NCI-H2081 treated with DMSO at 0.1 percent for 48 hours (cell line): ENCODE measurements around the gene ONECUT3.

ENCODE experiments used
- DNase-seq: peaks from one replicate; lab custom pipeline; 2025; lab: John Stamatoyannopoulos, UW

ONECUT3 gene

DNA sequence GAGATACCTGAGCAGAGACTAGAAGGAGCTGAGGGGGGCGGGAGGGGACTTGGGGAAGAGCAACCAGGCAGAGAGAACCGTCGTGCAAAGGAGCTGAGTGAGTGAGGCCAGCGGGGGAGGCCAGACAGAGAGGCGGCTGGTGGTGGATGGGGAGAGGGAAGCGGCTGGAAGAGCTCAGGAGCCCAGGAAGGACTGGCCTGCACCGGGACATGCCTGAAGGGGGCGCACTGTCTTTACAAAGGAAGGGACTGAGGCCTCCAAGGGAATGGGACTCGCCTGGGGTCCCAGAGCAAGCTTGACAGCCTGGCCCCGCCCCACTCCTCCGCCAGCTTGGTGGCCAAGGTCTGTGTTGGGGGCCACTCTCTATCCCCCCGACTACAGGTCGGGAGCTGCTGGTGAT is 14.9 kb downstream of the ONECUT3 start:
- DNase-seq = no peak

DNA sequence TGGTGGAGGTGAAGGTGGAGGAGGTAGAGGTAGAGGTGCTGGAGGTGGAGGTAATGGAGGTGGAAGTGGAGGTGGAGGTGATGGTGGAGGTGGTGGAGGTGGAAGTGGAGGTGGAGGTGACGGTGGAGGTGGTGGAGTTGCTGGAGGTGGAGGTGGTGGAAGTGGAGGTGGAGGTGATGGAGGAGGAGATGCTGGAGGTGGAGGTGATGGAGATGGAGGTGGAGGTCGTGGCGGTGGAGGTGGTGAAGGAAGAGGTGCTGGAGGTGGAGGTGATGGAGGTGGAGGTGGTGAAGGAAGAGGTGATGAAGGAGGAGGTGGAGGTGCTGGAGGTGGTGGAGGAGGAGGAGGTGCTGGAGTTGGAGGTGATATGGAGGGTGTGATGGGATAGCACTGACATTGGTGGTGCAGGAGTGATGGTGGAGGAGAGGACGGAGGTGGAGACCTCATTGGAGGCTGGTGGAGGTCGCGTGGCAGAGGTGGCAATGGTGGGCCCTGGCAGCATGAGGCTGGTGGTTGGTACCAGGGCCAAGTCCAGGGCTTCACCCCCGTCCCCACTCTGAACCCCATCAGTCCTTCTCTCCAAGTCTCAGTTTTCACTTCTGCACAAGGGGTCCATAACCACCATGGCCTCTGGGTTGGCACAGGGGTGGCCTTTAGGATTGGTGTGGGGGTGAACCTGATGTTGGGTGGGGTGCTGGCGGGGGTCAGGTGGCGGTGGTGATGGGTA is 15.8 kb downstream of the ONECUT3 start:
- DNase-seq = no peak

DNA sequence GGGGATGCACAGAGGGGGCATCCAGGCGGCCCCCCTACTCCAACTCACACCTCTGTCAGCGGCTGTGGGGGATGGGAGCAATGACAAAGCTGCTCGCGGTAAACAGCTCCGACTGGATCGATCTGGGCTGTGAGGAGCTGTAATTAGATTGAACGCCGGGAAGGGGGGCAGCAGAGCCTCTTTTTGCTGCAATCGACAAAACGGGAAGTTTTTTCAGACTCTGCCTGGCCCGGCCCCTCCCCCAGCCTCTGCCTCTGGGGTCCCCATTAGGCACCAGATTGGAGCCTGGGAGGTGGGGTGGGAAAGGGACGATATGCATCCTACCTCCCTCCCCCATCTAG is 16.3 kb downstream of the ONECUT3 start:
- DNase-seq = no peak

- no peak for DNase-seq
Measured at GRCh38 chr19:1770866-1771576, 17.7 kb downstream of the ONECUT3 start.

DNA sequence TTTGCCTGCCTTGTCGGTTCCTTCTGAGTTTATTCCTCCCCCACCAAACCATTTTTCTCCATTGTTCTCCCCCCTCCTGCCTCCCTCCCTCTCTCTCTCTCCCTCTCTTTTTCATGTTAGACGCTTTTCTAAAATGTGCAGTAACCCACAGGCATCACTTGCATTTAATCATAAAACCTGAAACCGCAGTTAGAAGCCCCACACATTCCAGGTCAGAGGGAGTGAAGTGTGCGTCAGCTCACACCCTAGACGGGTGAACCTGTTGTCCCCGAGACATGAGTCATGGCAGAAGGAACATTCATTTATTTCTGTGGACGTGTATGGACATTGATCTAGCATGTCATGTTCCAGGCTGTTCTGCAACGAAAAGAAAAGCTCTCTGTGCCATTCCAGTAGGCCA is 19.9 kb downstream of the ONECUT3 start:
- DNase-seq = no peak

- DNase-seq = no peak
Measured at GRCh38 chr19:1774989-1775772, 21.9 kb downstream of the ONECUT3 start.

GRCh38 chr19:1775951-1776605 is 22.8 kb downstream of the ONECUT3 start:
- DNase-seq = no peak

DNA sequence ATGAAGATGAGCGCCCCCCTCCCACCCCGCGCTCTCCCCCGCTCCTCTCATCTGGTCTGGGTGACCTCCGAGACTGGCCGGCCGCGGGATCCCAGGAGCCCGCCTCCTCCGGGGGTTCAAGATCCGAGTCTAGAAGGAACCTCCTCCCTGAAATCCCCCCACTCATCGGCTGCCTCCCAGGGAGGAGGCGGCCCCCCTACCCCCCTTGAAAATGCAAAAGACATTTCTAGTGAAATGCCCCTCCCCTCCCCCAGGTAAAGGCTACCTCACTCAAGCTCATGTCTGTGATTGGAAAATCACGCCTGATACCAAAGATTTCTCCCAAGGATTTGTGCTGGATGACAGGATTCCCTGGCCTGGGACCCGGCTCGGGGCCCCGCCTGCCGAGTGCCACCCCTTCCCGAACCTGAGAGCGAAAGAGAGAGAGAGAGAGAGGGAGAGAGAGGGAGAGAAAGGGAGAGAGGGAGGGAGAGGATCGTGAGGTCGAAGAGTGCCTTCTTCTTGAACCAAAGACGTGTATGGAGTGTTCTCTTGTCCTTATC is 23.4 kb downstream of the ONECUT3 start:
- DNase-seq = no peak

- no peak for DNase-seq
Measured at GRCh38 chr19:1777149-1777548, 23.8 kb downstream of the ONECUT3 start.

GRCh38 chr19:1779574-1779973 is 26.3 kb downstream of the ONECUT3 start:
- DNase-seq = no peak

GRCh38 chr19:1780272-1780958 is 27.1 kb downstream of the ONECUT3 start:
- no peak for DNase-seq

DNA sequence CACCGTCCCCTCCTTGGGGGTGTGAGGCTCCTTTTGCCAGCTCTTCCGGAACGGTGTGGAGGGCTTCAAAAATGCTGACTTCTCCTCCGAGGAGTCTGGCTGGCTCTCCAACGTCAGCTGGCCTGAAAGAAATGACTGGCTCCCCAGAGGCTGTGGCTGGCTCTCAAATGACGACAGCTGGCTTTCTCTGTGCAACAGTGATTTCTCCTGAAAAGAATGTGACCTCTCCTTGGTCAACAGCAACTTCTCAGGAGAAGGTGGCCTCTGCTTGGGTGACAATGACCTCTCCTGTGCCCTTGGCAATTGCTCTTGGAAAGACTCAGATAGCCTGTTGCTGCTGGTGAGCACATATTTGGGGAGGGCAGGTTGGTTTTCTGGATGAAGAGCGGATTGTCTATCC is 29.2 kb downstream of the ONECUT3 start:
- DNase-seq = no peak

DNA sequence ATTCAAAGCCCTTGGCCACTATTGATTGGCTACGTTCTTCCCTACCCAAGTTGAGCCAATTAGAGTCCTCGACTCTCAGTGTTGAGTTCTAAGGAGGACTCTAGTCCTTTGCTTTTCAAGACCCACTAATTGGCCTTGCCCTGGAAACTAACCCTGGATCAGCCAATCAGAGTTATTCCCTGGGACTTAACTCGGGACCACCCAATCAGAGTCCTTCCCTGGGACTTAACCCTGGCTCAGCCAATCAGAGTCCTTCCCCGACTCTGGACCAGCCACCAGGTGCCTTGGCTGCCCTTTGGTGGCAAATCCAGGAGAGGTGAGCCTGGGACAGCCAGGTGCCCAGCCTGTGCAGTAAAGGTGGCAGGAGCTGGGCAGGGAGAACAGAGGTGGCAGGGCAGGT is 30.0 kb downstream of the ONECUT3 start:
- DNase-seq = no peak

DNA sequence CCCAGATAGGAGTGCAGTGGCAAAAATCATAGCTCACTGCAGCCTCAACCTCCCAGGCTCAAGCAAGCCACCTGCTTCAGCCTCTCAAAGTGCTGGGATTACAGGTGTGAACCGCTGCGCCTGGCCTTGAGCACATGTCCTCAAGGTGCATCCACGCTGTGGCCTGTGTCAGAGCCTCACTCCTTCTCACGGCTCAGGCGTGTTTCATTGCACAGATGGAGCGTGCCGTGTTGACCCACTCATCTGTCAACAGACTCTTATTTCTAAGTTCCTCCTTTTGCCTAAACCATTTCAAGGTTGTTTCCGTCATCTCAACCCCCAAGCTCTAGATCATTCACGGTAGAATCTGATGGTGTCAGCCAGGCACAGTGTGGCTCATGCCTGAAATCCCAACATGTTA is 30.6 kb downstream of the ONECUT3 start:
- no peak for DNase-seq

GRCh38 chr19:1785310-1785709 is 32.0 kb downstream of the ONECUT3 start:
- DNase-seq = no peak

DNA sequence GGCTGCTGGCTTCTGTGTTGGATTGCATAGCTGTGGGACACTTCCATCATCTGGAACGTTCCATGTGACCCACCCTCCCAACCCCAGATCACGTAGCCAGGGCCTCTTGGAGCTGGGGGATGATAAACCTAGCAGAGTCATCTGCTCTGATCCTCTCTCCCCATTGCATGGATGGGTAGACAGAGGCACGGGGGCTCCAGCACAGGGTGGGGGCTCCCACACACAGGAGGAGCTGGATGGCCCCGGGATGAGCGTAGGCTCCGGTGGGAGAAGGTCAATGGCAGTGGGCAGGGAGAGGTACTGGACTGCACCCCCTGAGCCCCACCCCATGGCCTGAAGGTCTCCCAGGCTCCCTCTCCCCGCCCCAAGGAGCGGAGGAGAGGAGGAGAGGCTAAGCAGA is 33.4 kb downstream of the ONECUT3 start:
- no peak for DNase-seq

GRCh38 chr19:1787116-1787515 is 33.8 kb downstream of the ONECUT3 start:
- no peak for DNase-seq

DNA sequence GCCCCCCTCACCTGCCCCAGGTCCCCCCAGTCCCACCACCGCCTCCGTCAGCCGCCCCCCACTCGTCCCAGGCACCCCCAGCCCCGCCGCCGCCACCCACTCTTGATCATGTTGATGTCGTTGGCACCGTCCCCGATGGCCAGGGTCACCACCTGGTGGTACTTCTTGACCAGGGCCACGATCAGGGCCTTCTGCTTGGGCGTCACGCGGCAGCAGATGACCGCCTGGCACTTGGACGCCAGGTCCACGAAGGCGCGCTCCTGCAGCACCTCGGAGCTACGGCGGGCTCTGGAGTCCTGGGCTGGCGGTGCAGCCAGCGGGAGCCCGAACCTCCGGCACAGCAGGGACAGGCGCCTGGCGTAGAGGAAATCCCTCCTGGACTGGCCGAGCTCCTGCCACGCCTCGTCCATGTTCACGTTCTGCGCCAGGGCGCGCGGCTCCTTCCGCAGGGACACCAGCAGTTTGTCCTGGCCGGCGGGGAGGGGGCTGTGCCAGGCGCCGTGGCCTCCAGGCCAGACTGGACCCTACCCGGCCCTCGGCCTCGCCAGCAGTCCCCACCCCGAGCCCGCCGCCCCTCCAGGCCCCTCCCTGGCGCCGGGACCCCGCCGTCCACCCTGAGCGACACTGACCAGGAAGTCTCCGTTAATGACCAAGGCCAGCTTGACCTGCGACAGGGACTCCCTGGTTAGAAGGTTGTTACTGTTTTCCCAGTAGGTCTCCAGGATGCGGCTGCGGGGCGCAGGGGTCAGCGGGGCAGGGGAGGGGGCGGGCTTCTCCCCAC is 36.1 kb downstream of the ONECUT3 start:
- no peak for DNase-seq

- no peak for DNase-seq
Measured at GRCh38 chr19:1790054-1790792, 36.9 kb downstream of the ONECUT3 start.

DNA sequence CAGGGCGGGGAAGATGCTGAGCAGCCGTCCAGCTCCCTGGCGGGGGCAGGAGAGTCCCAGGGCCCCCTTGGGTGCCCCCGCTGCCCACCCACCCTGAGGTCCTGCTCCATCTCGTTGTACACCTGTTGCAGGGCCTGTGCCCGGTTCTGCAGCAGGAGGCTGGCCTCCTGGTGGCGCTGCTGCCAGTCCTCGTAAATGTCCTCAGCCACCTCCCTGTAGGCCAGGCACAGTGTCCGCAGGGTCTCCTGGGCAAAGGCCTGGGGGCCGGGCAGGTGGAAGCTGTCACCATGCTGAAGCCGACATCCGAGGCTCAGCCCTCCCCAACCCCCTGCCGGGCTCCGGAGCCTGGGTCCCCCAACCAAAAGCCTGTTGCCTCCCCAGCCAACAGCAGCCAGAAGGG is 38.6 kb downstream of the ONECUT3 start:
- DNase-seq = no peak
